Measurements from ENCODE around the gene RHBDL2.

- no peak for TF ChIP-seq CTCF (IDR thresholded peaks at IDR 0.05; ENCODE audit: low read depth, low read length, missing input control)
- no peak for TF ChIP-seq REST (IDR thresholded peaks at IDR 0.05)
- TF ChIP-seq RAD21 (IDR thresholded peaks at IDR 0.05) = no peak
- TF ChIP-seq EGR1 (IDR thresholded peaks at IDR 0.05; ENCODE audit: low read depth in 2 of 2) = no peak
- TF ChIP-seq ATF3 (IDR thresholded peaks at IDR 0.05) = no peak
- no peak for TF ChIP-seq YY1 (IDR thresholded peaks at IDR 0.05)
- no peak for TF ChIP-seq RXRA (IDR thresholded peaks at IDR 0.05)
- no peak for TF ChIP-seq TAF1 (conservative IDR thresholded peaks at IDR 0.05)
- no peak for TF ChIP-seq FOXA1 (IDR thresholded peaks at IDR 0.05)
- no peak for TF ChIP-seq GABPA (IDR thresholded peaks at IDR 0.05 in 1 of 2, conservative IDR thresholded peaks at IDR 0.05 in 1 of 2)
- no peak for TF ChIP-seq NR2F2 (IDR thresholded peaks at IDR 0.05)
- TF ChIP-seq HNF4A (conservative IDR thresholded peaks at IDR 0.05) = no peak
- TF ChIP-seq SP1 (IDR thresholded peaks at IDR 0.05) = no peak
- no peak for TF ChIP-seq JUND (IDR thresholded peaks at IDR 0.05)
These were observed 81.2 kb downstream of the RHBDL2 start for GRCh38 chr1:38860454-38860795.
